M059J (cell line): ENCODE measurements around the gene ANGPTL4. TPM values are rescaled to one million over a fixed set of nuclear protein-coding genes. Genes with fewer than 3 reads are reported as not detected.
A peak's percentile ranks its signal among the peaks of the same experiment; 100 is the strongest.
"Not testable (repeated sequence)": the region's sequence is repeated elsewhere in the genome, so short reads cannot be mapped to it uniquely, and the experiment has no call there.

Experiments
- DNase-seq: peaks from one replicate; pipeline ENCODE4 v3.0.0-alpha.2; 2012; ENCODE audit warnings: low read depth
- total RNA-seq: library from RNA; depleted of rRNA; stranded (reverse); fragments of >200 nt; shearing (Covaris generic); gene quantifications from 2 replicates; pipeline ENCODE4 v1.2.3, GENCODE V29; 2014

The ANGPTL4 gene
- total RNA-seq, 1 experiment from 2014 or later, result 0.27 TPM

GRCh38 chr19:8361921-8362793 lies 1.8 kb upstream of the ANGPTL4 start:
- DNase-seq, result peak; percentile 99

GRCh38 chr19:8366121-8366581 lies 2.2 kb downstream of the ANGPTL4 start:
- DNase-seq, result no peak

DNA sequence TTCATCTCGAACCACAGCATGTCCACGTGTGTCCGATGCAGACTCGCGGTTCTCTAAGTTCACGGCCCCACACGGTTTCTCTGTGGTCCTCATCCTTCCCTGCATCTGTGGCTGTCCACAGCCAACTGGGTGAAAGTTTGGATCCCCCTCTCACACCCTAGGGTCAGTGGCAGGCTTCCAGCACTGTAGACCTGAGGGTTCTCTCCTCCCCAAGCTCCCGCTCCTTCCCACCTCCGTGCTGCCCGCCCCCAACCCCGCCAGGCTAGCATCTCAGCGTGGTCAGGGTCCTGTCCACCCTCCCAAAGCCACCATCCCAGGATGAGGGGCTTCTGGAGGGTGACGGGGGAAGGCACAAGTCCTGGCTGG lies 3.0 kb downstream of the ANGPTL4 start:
- DNase-seq, result no peak

GRCh38 chr19:8367327-8368001 lies 3.5 kb downstream of the ANGPTL4 start:
- DNase-seq, result peak; percentile 99

DNA sequence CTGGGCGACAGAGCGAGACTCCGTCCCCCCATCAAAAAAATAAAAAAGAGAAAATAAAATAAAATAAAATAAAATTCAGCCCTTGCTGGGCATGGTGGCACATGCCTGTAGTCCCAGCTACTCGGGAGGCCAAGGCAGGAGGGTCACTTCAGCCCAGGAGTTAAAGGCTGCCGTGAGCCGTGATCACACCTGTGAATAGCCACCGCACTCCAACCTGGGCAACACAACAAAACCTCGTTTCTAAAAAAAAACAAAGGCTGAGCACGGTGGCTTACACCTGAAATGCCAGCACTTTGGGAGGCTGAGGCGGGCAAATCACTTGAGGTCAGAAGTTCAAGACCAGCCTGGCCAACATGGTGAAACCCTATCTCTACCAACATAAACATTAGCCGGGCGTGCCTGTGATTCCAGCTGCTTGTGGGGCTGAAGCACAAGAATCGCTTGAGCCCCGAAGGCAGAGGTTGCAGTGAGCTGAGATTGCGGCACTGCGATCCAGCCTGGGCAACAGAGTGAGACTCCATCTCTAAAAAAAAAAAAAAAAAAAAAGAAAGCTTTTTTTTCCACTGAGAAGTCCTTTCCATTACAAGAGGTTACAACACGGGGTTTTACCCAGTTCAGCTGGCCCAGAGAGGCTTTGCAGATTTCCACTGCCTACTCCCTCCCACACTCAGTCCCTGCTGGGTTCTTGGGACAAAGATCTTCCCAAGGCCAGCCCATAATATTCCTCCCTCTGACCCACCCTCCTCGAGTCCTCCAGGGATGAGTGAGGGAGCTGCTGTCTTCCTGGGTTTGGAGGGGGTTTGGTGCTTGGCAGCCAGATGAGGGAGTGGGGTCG lies 6.4 kb downstream of the ANGPTL4 start:
- no peak for DNase-seq

GRCh38 chr19:8371011-8371804 lies 7.3 kb downstream of the ANGPTL4 start:
- no peak for DNase-seq

GRCh38 chr19:8373867-8374813 lies 10.2 kb downstream of the ANGPTL4 start:
- no peak for DNase-seq

DNA sequence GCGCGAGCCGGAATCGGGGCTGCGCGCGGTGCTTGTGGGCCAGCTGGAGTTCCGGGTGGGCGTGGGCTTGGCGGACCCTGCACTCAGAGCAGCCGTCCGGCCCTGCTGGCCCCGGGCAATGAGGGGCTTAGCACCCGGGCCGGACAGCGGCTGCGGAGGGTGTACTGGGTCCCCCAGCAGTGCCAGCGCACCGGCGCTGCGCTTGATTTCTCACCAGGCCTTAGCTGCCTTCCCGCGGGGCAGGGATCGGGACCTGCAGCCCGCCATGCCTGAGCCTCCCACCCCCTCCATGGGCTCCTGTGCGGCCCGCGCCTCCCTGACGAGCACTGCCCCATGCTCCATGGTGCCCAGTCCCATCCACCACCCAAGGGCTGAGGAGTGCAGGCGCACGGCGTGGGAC lies 11.8 kb downstream of the ANGPTL4 start:
- DNase-seq, result not testable (repeated sequence)

GRCh38 chr19:8376373-8376974 lies 12.5 kb downstream of the ANGPTL4 start:
- not testable (repeated sequence) for DNase-seq

- DNase-seq, result no peak
Observed at GRCh38 chr19:8377598-8377997, 13.6 kb downstream of the ANGPTL4 start.

DNA sequence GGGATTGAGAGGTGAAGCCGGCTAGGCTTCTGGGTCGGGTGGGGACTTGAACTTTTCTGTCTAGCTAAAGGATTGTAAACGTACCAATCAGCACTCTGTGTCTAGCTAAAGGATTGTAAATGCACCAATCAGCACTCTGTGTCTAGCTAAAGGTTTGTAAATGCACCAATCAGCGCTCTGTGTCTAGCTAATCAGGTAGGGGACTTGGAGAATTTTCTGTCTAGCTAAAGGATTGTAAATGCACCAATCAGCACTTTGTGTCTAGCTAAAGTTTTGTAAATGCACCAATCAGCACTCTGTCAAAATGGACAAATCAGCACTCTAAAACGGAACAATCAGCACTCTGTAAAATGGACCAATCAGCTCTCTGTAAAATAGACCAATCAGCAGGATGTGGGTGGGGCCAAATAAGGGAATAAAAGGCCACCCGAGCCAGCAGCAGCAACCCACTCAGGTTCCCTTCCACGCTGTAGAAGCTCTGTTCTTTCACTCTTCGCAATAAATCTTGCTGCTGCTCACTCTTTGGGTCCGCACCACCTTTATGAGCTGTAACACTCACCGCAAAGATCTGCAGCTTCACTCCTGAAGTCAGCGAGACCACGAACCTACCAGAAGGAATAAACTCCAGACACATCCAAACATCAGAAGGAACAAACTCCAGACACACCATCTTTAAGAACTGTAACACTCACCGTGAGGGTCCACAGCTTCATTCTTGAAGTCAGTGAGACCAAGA lies 15.4 kb downstream of the ANGPTL4 start:
- not testable (repeated sequence) for DNase-seq

- not testable (repeated sequence) for DNase-seq
Observed at GRCh38 chr19:8384569-8384968, 20.6 kb downstream of the ANGPTL4 start.

DNA sequence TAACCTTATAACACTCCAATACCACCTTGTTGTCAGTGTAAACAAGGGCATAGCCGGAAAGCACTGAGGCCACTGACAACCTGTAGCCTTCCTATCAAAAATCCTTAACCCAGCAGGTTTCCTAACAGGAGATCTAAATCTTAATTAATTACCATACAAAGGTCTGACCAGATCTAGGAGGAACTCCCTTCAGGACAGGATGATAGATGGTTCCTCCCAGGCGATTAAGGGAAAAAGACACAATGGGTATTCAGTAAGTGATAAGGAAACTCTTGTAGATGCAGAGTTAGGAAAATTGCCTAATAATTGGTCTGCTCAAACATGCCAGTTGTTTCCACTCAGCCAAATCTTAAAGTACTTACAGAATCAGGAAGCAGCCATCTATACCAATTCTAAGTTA lies 21.1 kb downstream of the ANGPTL4 start:
- DNase-seq, result not testable (repeated sequence)

- DNase-seq, result not testable (repeated sequence)
Observed at GRCh38 chr19:8385566-8385965, 21.6 kb downstream of the ANGPTL4 start.

DNA sequence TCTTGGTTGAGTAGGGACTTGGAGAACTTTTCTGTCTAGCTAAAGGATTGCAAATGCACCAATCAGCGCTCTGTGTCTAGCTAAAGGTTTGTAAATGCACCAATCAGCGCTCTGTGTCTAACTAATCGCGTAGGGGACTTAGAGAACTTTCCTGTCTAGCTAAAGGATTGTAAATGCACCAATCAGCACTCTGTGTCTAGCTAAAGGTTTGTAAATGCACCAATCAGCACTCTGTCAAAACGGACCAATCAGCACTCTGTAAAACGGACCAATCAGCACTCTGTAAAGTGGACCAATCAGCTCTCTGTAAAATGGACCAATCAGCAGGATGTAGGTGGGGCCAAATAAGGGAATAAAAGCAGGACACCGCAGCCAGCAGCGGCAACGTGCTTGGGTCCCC lies 22.5 kb downstream of the ANGPTL4 start:
- not testable (repeated sequence) for DNase-seq

GRCh38 chr19:8386990-8387389 lies 23.0 kb downstream of the ANGPTL4 start:
- DNase-seq, result no peak

DNA sequence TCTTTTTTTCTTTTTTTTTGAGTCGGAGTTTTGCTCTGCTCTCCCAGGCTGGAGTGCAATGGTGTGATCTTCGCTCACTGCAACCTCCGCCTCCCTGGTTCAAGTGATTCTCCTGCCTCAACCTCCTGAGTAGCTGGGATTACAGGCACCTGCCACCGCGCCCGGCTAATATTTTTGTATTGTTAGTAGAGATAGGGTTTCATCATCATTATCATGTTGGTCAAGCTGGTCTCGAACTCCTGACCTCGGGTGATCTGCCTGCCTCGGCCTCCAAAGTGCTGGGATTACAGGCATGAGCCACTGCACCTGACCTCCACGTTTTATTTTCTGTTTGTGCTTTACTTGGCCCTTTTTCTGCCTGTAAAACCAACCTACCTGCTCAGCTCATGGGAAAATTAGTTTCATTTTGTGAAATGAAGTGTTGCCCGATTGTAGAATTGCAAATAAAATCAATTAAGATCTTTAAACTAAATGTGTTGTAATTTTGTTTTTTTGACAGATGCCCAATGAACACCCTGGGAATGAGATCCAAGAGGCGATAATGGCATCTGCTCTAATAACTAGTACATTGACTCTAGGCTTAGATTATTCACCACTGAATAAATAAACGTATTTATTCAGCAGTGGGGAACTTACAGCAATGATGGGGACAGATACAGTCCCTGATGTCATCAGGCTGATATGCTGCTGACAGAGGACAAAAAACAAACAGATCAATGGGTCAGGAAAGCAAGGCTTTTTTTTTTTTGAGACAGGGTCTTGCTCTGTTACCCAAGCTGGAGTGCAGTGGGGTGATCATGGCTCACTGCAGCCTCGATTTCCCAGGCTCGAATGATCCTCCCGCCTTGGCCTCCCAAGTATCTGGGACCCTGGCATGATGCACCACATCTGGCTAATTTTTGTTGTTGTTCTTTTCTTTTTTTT lies 24.0 kb downstream of the ANGPTL4 start:
- no peak for DNase-seq

DNA sequence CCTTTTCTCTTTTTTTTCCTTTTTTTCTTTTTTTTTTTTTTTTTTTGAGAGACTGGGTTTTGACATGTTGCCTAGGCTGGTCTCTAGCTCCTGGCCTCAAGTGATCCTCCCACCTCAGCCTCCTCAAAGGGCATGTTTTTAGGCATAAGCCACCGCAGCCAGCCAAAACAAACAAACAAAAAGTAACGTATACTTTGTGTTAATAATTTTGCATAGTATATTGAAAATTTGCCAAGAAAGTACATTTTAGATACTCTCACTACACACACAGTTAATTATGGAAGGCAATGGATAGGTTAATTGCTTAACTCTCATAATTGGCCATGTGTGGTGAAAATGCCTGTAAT lies 24.6 kb downstream of the ANGPTL4 start:
- no peak for DNase-seq
